ENCODE results near the gene ERVW-1. TPM values are rescaled to one million over a fixed set of nuclear protein-coding genes. Genes with fewer than 3 reads are reported as not detected.

Gene ERVW-1
- total RNA-seq, 1 experiment from 2014 or later = not detected

GRCh38 chr7:92466682-92467081 is 11.1 kb downstream of the ERVW-1 start:
- TF ChIP-seq TCF7L2 (IDR thresholded peaks at IDR 0.05; ENCODE audit: low read depth, low read length) = no peak
- TF ChIP-seq CTCF (IDR thresholded peaks at IDR 0.05) = no peak
- no peak for TF ChIP-seq POLR2AphosphoS5 (IDR thresholded peaks at IDR 0.05; ENCODE audit: low read depth, low read length)
- no peak for TF ChIP-seq SIN3A (IDR thresholded peaks at IDR 0.05; ENCODE audit: borderline replicate concordance, insufficient read depth, low read depth, low read length)
- no peak for TF ChIP-seq REST (IDR thresholded peaks at IDR 0.05; ENCODE audit: insufficient read depth in 1 of 2, low read depth in 2 of 2, low read length in 1 of 2)
- Histone ChIP-seq H3K4me3 (ENCODE audit: low read depth in 2 of 2, low read length in 2 of 2) (no peak overlapping the region), H3K9me3 (ENCODE audit: control insufficient read depth, insufficient read depth, low read depth, low read length) (no peaks in the 10 kb centered on the region), H3K27ac (ENCODE audit: low read length) (no peak overlapping the region), H3K27me3 (ENCODE audit: control insufficient read depth, insufficient read depth, low read length) (no peaks in the 10 kb centered on the region), H3K4me1 (ENCODE audit: control insufficient read depth, insufficient read depth, low read length) (0 out of 2 replicates have a peak, but pooled peaks cover 1% of the 10 kb centered on the region), H3K36me3 (ENCODE audit: control insufficient read depth, insufficient read depth, low read length) (no peaks in the 10 kb centered on the region)
- DNase-seq (ENCODE audit: low read depth, low spot score) (no peak), ATAC-seq (no peak)
- in situ Hi-C loops (cut with HindIII; ENCODE audit: low pct_unique_long_range_greater_than_20kb, low sequenced_read_pairs) = no loop called here
- no TSS peak for BruUV-seq (replicated peaks)
- CTCF ChIA-PET = interaction anchor here (0.6 kb wide), 2 partner anchors 29 to 284 kb away, joined by 3 read pairs; no protein-coding TSS in a partner anchor
- POLR2A ChIA-PET = no interaction called here
- intact Hi-C loops (cut with micrococcal nuclease; ENCODE audit: unreplicated experiment) = no loop called here

GRCh38 chr7:92464515-92464914 is 13.2 kb downstream of the ERVW-1 start:
- in situ Hi-C loops (cut with HindIII; ENCODE audit: low pct_unique_long_range_greater_than_20kb, low sequenced_read_pairs) (no loop called here), intact Hi-C loops (cut with micrococcal nuclease; ENCODE audit: unreplicated experiment) (loop anchor here (5.0 kb wide), 1 partner anchor 593 kb away; no protein-coding TSS in a partner anchor)
- H3K4me1 ChIP-seq (ENCODE audit: control insufficient read depth, insufficient read depth, low read length) = peaks cover 3% of the 10 kb centered on the region; the same call in 1 of the 2 replicates
- ChIA-PET CTCF (no interaction called here), POLR2A (no interaction called here)
- H3K9me3 ChIP-seq (ENCODE audit: control insufficient read depth, insufficient read depth, low read depth, low read length) = no peaks in the 10 kb centered on the region
- no peak overlapping the region for H3K27ac ChIP-seq (ENCODE audit: low read length)
- H3K36me3 ChIP-seq (ENCODE audit: control insufficient read depth, insufficient read depth, low read length) = no peaks in the 10 kb centered on the region
- no peak for TF ChIP-seq SIN3A (IDR thresholded peaks at IDR 0.05; ENCODE audit: borderline replicate concordance, insufficient read depth, low read depth, low read length)
- no peak for TF ChIP-seq REST (IDR thresholded peaks at IDR 0.05; ENCODE audit: insufficient read depth in 1 of 2, low read depth in 2 of 2, low read length in 1 of 2)
- no peak for TF ChIP-seq POLR2AphosphoS5 (IDR thresholded peaks at IDR 0.05; ENCODE audit: low read depth, low read length)
- BruUV-seq (replicated peaks) = no TSS peak
- ATAC-seq = no peak
- H3K27me3 ChIP-seq (ENCODE audit: control insufficient read depth, insufficient read depth, low read length) = no peaks in the 10 kb centered on the region
- no peak for DNase-seq (ENCODE audit: low read depth, low spot score)
- H3K4me3 ChIP-seq (ENCODE audit: low read depth in 2 of 2, low read length in 2 of 2) = no peak overlapping the region

Measured in Panc1 (cell line).